ENCODE data around the gene TAF8.

GRCh38 chr6:42068872-42069522 lies 18.7 kb downstream of the TAF8 start:
- TF ChIP-seq E2F8 (IDR thresholded peaks at IDR 0.05; ENCODE audit: low read depth, partially characterized antibody), result no peak
- no peak for TF ChIP-seq CBX5 (IDR thresholded peaks at IDR 0.05; ENCODE audit: low read depth)
- no peak for TF ChIP-seq CTCF (IDR thresholded peaks at IDR 0.05 in 2 of 3, conservative IDR thresholded peaks at IDR 0.05 in 1 of 3; ENCODE audit: control insufficient read depth in 2 of 3, extremely low read depth in 1 of 3, insufficient read depth in 1 of 3, low read depth in 3 of 3, low read length in 3 of 3)
- no peak for TF ChIP-seq IKZF2 (IDR thresholded peaks at IDR 0.05)

Measured in GM12878 (cell line).